Measurements from ENCODE around the gene RANBP1. TPM values are rescaled to one million over a fixed set of nuclear protein-coding genes. Genes with fewer than 3 reads are reported as not detected.

The RANBP1 gene
- total and polyA plus RNA-seq, 2 donors (not counting 1 experiment from before 2014, with no cell fraction given), result 67.0 to 77.6 TPM

- no peak for TF ChIP-seq EZH2 (IDR thresholded peaks at IDR 0.05; ENCODE audit: borderline replicate concordance, insufficient read depth, low read depth, low read length, poor library complexity, severe bottlenecking)
- TF ChIP-seq CTCF (IDR thresholded peaks at IDR 0.05), result no peak
- Histone ChIP-seq H3K27me3 (replicated peaks in 1 of 4; ENCODE audit: control extremely low read depth in 1 of 4, control insufficient read depth in 3 of 4, insufficient read depth in 4 of 4, low read length in 3 of 4) (no peaks in the 10 kb centered on the region), H3K36me3 (replicated peaks in 1 of 2; ENCODE audit: control extremely low read depth in 1 of 2, control insufficient read depth in 1 of 2, extremely low read depth in 1 of 2, insufficient read depth in 2 of 2, low read length in 1 of 2) (no peaks in the 10 kb centered on the region), H3K79me2 (ENCODE audit: control insufficient read depth, insufficient read depth, low read length) (no peaks in the 10 kb centered on the region), H3K27ac (ENCODE audit: low read length in 2 of 2) (no peak overlapping the region), H3K4me2 (replicated peaks; ENCODE audit: low read depth, low read length, poor library complexity, severe bottlenecking) (no peak overlapping the region), H3K9me3 (ENCODE audit: control extremely low read depth in 1 of 3, control insufficient read depth in 2 of 3, insufficient read depth in 1 of 3, low read length in 2 of 3) (no peaks in the 10 kb centered on the region), H3K9ac (ENCODE audit: low read length) (no peak overlapping the region), H3K4me3 (ENCODE audit: control extremely low read depth in 1 of 5, extremely low read depth in 1 of 5, insufficient read depth in 1 of 5, low read depth in 2 of 5, low read length in 4 of 5) (no peak overlapping the region), H4K20me1 (ENCODE audit: control insufficient read depth, insufficient read depth, low read length, poor library complexity, severe bottlenecking) (no peaks in the 10 kb centered on the region), H3K4me1 (ENCODE audit: control insufficient read depth in 2 of 2, insufficient read depth in 2 of 2, low read length in 2 of 2) (peaks cover 0 to 3% of the 10 kb centered on the region in 2 donors), H2AFZ (ENCODE audit: insufficient read depth, low read depth, low read length, poor library complexity, severe bottlenecking) (no peak overlapping the region)
- no peak for ATAC-seq (ENCODE audit: low read depth)
- 50% methylated on average over 28 of the region's 32 CpGs for WGBS (ENCODE audit: insufficient coverage)
- DNase-seq, result no peak
- Mint-ChIP-seq H3K27ac (no peak overlapping the region), H3K4me3 (no peak overlapping the region), H3K9me3 (ENCODE audit: insufficient read depth) (no peaks in the 10 kb centered on the region), H3K4me1 (peaks cover 4% of the 10 kb centered on the region), H3K27me3 (no peaks in the 10 kb centered on the region)
- ChIA-PET POLR2A (no interaction called here), CTCF (no interaction called here)
- intact Hi-C loops (cut with micrococcal nuclease), result no loop called here
Observed at GRCh38 chr22:20149257-20150250, 33.6 kb downstream of the RANBP1 start.
